GM19025 (cell line): ENCODE data around the gene RPL35A.
"Not testable (repeated sequence)": the region's sequence is repeated elsewhere in the genome, so short reads cannot be mapped to it uniquely, and the experiment has no call there.

Source experiments
- ATAC-seq: cut with Tn5 transposase; IDR thresholded peaks from one replicate; pipeline ENCODE4 v1.9.1; 2021; ENCODE audit warnings: mild to moderate bottlenecking, low read depth, moderate library complexity; ENCODE audit not compliant: unreplicated experiment

The RPL35A gene

DNA sequence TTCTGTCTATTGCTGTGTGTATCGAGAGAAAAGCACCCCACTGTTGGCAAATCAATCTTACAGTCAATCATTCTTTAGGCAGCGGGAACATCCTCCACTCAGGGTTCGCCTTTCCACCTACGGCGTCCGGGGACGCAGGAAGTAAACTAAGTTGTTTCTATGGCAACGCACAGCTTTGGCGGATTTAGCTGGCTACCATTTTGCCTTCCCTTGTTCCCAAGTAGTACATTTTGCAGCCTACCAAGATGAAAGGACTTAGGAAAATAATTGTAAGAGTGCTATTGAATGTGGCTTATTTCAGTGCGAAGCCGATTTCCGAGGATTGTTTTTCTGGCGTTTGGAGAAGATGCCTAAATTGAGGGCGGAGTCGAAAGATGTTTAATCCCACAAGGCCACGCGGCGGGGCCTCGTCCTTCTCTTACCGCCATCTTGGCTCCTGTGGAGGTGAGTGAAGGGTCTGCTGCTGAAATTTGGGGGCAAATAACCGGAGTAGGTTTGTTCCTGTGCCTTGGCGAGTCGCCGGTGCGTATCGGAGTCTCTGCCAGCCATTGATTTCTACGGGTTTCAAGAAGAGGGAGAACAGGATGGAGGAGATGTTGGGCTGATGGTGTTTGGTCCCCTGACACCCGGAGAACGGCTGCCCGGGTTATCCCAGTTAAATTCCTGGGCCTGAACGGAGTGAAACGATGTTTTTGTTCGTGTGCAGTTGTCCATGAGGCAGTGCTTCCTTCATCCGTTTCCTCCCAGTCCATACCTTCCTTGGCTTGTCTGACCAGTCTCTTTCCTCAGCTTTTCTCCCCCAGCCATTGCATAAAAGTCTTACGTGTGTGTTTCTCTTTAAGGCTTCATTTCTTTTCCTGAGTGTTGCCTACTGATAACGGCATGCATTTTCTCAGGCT lies at the start of gene RPL35A:
Gene RPL35A, plus strand, starts transcription at position 413 of the 899 bp plus-strand sequence. CDS start 778 bp downstream, outside the sequence.
- ATAC-seq = peak; percentile 87

DNA sequence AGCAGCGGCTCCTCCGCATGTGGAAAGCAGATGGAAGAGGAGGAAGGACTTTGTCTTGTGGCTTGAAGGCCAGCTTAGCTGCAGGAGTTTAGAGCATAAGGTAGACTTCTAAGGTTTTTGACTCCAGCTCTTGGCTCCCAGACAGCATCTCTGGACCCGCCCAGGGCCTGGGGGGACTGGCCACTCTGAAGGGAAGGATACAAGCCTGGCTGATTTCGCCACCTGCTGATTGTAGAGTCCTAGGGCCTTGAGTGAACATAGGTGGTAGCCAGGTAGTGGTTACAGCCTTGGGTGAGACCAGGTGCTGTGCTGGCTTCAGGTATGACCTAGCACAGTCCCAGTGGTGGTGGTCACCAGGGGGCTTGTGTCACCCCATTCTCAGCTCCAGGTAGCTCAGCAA lies 48.4 kb upstream of the RPL35A start:
- no peak for ATAC-seq

DNA sequence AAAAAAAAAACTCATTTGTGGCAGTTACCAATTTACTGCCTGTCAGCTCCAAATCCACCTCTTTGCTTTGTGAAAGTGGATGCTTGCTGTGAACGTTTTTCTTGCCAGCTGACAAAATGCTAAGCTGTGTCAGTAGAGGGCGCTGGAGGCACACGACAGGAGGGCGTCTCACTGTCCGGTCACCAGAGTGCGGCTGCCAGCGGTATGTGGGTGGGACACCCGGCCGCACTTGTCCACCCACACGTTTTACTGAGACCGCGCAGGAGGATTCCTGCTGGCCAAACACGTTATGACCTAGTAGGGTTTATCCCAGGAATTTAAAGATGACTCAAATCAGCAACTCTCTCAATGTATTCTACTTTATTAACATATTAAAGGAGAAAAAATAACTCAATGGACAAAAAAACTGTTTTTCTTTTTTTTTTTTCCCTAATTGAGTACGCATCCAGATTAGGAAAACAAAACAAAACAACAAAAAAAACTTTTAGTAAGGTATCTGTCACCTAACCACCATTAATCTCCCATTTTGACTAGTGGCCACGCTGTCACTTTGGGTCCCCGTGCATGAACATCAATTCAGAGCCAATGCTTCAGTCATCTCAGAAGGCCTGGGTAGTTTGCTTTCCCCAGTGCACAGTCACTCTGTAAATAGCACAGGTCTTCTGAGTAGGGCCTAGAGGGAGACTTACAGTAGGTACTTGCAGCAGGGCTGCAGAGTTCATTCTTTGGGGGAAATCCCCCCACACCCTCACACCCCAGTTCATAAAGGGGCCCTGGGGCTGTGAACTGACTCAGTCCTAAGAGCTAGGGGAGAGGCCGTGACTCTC lies 43.8 kb upstream of the RPL35A start:
- ATAC-seq = peak; percentile 87

DNA sequence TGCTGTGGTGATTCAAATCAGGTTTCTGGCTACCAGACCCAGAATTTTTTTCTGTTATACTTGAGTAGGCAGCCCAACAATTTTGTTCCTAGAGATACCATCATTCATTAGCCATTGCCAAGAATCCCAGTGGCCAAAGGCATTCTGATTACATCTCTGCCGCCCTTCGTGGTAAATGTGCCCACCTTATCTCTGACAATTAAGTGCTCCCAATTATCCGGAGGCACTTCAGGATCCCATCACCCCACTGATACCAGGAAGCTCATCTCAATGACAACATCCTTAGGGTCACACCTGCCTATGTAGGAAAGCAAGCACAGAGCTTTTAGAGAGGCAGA lies 43.2 kb upstream of the RPL35A start:
- ATAC-seq = no peak

DNA sequence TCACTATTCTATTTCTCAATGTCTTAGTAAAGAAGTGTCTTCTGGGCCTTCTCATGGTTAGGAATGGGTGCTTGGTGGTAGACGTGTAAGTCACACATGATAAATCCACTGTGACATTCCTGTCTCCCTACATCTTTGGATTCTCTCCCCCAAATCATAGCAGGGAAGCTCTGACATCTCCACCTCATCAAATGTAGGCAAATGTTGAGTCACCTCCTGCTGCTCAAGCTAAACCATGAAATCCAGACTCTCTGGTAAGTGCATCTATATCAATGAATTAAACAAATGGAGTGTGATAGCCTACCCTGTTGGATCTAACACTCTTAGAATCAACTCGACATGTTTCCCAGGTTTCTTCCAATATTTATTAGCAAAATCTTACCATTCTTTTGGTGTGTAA lies 42.8 kb upstream of the RPL35A start:
- no peak for ATAC-seq

DNA sequence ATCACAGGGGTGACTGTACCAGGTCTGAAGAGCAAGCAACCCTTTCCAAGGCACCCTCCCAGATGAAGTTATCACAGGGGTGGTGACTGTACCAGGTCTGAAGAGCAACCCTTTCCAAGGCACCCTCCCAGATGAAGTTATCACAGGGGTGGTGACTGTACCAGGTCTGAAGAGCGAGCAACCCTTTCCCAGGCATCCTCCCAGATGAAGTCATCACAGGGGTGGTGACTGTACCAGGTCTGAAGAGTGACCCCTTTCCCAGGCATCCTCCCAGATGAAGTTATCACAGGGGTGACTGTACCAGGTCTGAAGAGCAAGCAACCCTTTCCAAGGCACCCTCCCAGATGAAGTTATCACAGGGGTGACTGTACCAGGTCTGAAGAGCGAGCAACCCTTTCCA lies 41.4 kb upstream of the RPL35A start:
- not testable (repeated sequence) for ATAC-seq

DNA sequence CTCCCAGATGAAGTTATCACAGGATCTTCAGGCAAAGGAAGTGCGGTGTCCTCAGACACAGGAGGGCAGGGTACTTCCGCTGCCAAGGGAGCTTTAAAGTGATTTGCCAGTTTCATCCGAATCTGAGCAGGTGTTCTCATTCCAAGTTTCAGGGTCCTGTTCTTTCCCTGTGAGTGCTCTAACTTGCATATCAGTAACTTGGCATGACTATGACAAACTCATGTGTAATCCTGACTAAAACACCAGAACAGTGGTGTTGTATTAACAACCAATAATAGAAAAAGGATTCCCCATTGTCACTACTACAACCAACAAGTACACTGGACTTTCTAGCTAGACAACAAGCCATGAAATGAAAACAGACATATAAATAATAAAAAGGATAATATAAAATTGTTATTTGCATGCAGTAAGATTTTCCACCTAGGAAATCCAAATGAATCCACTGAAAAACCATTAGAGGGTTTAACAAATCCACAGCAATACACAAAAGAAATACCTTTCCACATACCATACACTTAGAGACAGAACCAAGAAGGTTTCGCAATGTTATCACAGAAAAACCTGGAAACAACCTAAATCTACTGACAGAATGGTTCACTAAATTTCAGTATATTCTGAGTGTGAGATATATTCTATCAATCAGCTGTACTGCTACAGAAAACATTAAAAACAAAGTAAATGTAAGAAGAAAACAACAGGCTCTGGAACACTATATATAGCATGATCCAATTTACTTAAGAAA lies 40.9 kb upstream of the RPL35A start:
- no peak for ATAC-seq

DNA sequence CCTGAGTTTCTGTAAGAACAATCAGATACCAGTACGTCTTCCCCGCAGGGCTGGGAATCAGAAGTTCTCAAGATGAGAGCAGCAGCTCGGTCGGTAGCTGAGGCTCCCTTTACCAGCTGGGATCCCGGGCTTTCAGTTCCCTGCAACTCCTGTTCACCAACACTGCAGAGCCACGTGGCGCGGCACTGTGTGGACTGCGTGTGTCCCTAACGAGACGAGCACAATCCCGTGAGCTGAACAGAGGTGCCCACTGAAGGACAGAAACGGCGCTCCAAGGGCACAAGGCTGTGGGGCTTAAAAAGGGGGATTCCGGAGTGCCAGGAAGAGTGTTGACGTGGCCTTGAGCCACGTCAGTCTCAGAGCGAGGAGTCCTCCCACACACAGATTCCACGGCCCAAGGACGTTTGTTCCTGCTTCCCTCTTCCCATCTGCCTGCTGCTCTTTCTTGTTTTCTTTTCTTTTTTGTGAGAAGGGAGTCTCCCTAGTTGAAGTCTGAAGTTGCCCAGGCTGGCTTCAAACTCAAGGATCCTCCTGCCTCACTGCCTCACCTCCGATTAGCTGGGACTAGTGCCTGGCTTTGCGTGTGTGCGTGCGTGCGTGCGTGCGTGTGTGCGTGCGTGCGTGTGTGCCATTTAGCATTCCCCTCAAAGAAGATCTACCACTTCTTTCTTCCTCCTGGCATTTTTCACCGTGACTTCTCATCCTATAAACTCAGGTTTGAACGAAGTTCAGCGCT lies 37.1 kb upstream of the RPL35A start:
- ATAC-seq = no peak

DNA sequence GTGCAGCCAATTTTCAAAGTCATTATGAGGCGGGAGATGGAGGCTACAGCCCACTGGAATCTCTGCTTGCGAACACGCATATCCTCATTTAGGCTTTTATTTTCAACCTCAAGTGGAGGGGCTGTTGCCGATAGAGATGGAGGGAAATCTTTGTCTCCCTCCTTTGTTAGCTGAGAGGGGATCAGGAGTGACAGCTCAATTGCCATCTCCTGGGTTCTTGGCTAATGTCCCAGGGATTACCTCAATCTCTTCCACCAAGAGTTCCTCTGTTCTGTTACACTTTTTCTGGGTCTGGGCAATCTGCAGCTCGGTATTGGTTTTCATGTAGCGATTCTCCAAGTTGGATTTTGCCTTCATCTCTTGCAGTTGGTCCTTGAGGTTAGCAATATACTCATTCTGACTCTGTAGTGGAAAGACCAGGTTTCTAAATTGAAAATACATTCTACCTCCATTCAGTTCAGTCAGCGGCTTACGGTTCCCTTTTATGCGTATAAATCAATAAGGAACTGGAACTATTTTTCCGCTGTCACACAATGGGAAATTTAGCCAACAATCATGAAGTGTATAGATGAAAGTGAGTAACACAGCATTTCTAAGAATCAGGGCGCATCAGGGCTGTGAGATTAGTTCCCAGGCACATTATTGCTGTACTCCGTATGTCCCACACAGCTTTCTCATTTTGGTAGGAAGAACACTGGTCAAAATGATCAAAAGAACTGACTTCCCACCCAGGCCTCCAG lies 36.2 kb upstream of the RPL35A start:
- ATAC-seq = no peak

DNA sequence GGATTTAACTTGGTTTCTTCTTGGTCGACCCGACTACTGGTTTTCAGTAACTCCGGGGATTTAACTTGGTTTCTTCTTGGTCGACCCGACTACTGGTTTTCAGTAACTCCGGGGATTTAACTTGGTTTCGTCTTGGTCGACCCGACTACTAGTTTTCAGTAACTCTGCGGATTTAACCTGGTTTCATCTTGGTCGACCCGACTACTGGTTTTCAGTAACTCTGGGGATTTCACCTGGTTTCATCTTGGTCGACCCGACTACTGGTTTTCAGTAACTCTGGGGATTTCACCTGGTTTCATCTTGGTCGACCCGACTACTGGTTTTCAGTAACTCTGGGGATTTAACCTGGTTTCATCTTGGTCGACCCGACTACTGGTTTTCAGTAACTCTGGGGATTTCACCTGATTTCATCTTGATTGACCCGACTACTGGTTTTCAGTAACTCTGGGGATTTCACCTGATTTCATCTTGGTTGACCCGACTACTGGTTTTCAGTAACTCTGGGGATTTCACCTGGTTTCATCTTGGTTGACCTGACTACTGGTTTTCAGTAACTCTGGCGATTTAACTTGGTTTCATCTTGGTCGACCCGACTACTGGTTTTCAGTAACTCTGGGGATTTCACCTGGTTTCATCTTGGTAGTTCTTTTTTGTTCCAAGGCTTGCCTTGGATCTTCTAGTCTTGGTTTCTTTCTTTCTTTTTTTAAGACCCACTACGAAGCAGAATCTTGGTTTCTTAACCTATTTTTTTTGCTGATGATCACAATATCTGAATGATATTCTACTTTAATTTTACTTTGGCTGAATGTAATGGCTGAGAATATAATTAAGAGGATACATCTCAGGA lies 28.3 kb upstream of the RPL35A start:
- not testable (repeated sequence) for ATAC-seq

DNA sequence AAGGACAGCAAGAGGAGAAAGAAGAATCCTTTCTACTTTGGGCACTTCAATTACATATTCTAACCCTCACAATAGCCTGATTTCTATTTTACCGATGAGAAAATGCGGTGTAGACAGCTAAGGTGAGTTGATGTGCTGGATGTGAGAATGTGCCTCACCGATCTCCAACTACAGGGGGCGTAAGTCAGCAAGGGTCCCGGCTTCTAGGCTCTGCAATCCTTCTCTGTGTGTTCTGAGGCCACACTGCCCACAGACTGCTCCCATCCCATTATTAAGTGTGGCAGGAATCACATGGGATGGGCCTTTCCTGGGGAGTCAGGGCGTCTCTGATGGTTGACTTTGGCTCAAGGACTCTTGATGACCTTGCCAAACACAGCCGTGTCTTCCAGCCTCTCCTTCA lies 23.6 kb upstream of the RPL35A start:
- no peak for ATAC-seq

DNA sequence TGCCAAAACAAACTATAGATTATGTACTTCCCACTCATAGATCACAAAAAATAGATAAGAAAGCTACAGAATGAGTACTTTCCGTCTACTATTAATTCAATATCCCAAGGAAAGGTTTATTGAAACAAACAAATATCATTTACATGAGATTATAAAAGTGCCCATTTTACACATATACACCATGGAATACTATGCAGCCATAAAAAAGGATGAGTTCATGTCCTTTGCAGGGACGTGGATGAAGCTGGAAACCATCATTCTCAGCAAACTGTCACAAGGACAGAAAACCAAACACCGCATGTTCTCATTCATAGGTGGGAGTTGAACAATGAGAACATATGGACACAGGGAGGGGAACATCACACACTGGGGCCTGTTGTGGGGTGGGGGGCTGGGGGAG lies 22.4 kb upstream of the RPL35A start:
- not testable (repeated sequence) for ATAC-seq

DNA sequence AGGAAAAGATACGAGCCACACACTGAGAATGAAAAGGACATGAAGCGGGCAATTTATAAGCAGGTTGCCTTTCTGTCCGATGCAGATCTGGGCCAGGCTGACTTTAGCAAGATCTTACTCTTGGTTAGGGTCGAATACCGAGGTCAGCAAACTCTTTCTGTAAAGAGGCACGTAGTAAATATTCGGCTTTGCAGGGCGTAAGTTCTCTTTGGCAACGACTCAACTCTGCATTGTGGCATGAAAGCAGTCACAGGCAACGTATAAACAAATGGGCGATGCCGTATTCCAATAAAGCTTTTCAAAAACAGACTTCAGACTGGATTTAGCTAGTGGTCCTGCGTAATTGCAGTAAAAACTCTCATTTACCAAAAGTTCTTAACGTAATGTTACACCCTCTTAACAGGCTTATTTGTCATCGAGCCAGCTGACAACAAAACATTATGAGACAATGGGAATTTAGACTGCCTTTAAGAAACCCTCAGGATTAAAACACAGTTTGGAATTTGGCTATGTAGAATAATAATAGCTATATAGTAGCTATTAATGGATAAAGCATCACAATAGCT lies 13.1 kb upstream of the RPL35A start:
- no peak for ATAC-seq

DNA sequence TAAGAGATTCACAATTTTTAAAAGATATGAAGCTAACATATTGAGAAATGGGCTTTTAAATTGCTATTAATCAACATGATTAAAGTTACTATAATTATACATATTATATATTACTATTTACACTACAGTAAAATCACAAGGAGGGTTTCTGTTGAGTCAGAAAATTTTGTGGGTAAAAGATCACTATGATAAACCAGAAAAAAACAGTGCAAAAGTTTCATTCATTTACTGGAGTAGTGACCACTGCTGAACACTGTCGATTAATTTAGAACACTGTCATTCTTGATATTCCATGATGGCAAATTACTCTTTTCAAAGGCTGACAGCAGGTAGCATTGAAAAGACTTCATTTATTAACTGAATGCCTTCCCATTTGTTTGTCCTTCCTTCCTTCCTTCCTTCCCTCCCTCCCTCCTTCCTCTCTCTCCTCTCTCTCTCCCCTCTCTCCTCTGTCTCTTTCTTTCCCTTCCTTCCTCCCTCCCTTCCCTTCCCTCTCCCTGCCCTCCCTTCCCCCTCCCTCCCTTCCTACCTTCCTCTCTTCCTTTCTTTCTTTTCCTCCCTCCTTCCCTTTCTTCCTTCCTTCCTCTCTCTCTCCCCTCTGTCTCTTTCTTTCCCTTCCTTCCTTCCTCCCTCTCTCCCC lies 9.1 kb upstream of the RPL35A start:
- ATAC-seq = no peak

DNA sequence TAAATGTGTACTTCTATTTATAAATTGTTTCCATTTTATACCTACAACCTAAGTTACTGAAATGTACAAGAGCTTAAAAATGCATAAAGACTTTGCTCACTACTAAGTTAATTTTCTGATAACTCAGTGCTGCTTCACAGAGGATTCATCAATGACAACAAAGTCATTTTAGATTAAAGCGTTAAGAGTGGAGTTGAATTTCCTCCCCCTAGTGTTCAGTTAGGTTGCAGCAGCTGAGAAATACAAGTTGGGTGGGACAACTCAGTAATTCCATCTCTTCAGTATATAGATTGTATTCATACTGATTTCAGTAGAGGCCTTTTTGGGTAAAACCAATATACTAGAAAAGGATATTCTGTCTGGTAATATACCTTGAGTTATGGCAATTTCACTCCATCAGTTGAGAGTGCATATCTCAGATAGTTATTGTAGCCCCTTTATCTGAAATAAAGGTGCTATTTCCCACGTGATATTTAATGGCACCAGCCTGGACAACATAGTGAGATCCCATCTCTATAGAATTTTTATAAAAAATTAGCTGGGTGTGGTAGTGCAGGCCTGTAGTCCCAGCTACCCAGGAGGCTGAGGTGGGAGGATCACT lies 6.9 kb upstream of the RPL35A start:
- ATAC-seq = no peak

DNA sequence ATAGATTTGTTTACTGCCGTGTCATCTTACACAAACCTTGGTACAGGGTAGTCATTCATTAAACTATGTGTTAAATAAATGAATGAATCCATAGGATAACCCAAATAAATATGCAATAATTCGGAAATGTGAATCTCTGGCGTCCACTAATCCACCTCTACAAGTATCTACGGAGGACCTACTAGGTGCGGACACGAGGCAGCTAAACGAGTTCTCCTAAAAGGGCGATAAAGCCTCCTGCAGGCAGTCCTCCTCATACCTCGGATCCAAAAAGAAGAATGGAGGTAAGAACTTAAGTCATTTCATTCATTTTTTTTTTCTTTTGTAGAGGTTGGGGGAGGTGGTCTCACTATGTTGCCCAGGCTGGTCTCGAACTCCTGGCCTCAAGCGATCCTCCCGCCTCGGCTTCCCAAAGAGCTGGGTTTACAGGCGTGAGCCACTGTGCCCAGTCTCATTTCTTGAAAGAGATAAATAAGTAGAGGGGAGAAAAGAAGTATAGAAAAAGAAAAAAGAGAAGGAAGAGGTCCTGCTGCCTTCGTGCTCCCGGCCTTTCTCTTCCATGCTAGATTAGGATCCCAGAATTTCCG lies 706 bp upstream of the RPL35A start:
- ATAC-seq = no peak

DNA sequence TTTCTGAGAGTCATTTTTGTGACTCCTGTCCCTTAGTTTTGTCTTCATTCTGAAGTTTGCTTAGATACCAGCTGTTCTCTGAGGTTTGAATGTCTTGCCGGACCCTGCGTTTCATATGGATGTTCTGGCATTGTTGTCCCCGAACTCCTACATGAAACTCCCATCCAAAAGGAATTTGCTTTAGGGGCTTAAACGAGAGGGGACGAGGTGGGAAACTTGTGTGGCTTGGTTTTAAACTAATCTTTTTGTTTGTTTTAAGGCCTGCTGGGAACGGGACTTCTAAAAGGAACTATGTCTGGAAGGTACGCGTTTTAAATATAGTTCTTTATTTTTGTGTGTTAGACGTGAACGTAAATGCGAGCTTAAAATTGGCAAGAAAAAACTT lies 679 bp downstream of the RPL35A start:
- ATAC-seq = no peak
